Measurements from ENCODE around the gene HOXC9. TPM values are rescaled to one million over a fixed set of nuclear protein-coding genes. Genes with fewer than 3 reads are reported as not detected.

Gene HOXC9
- total RNA-seq, 2 donors from 2014 or later: not detected

GRCh38 chr12:54024581-54025305, 24.8 kb downstream of the HOXC9 start:
- WGBS, 2 donors: 44 to 53% methylated on average over 5 of the region's 5 CpGs
- no peak for DNase-seq
- TF ChIP-seq CTCF (IDR thresholded peaks at IDR 0.05): no peak
- TF ChIP-seq POLR2A (IDR thresholded peaks at IDR 0.05): no peak
- Histone ChIP-seq H3K9me3 (no peaks in the 10 kb centered on the region), H3K36me3 (replicated peaks in 1 of 2; ENCODE audit: insufficient read depth in 1 of 2, low read depth in 2 of 2) (no peaks in the 10 kb centered on the region), H3K4me1 (peaks cover 18% of the 10 kb centered on the region), H3K27ac (no peak overlapping the region), H3K27me3 (peaks cover 0 to 22% of the 10 kb centered on the region in 2 donors), H3K4me3 (no peak overlapping the region)
- intact Hi-C loops (cut with DNase I): no loop called here
- ATAC-seq: no peak

- TF ChIP-seq POLR2A (IDR thresholded peaks at IDR 0.05) (no peak), CTCF (IDR thresholded peaks at IDR 0.05) (no peak)
- Histone ChIP-seq H3K4me1 (peaks cover 15% of the 10 kb centered on the region), H3K27me3 (peaks cover 0 to 30% of the 10 kb centered on the region in 2 donors), H3K9me3 (no peaks in the 10 kb centered on the region), H3K4me3 (no peak overlapping the region), H3K36me3 (replicated peaks in 1 of 2; ENCODE audit: insufficient read depth in 1 of 2, low read depth in 2 of 2) (no peaks in the 10 kb centered on the region), H3K27ac (no peak overlapping the region)
- WGBS, 2 donors: 39 to 42% methylated on average over 7 of the region's 7 CpGs
- intact Hi-C loops (cut with DNase I): no loop called here
- ATAC-seq (no peak), DNase-seq (no peak)
Measured at GRCh38 chr12:54025499-54026405, 25.8 kb downstream of the HOXC9 start.

GRCh38 chr12:54026640-54027441, 26.9 kb downstream of the HOXC9 start:
- Histone ChIP-seq H3K9me3 (no peaks in the 10 kb centered on the region), H3K27ac (no peak overlapping the region), H3K4me3 (no peak overlapping the region), H3K27me3 (peaks cover 0 to 39% of the 10 kb centered on the region in 2 donors), H3K36me3 (replicated peaks in 1 of 2; ENCODE audit: insufficient read depth in 1 of 2, low read depth in 2 of 2) (no peaks in the 10 kb centered on the region), H3K4me1 (peaks cover 21% of the 10 kb centered on the region)
- WGBS, 2 donors: 14 to 18% methylated on average over 21 to 22 of the region's 22 CpGs
- no peak for ATAC-seq
- intact Hi-C loops (cut with DNase I): no loop called here
- no peak for DNase-seq
- TF ChIP-seq CTCF (IDR thresholded peaks at IDR 0.05) (no peak), POLR2A (IDR thresholded peaks at IDR 0.05) (no peak)

- 32 to 58% methylated on average over 3 of the region's 3 CpGs for WGBS, 2 donors
- Histone ChIP-seq H3K27me3 (peaks cover 0 to 44% of the 10 kb centered on the region in 2 donors), H3K4me1 (peaks cover 21% of the 10 kb centered on the region), H3K4me3 (no peak overlapping the region), H3K27ac (no peak overlapping the region), H3K9me3 (no peaks in the 10 kb centered on the region), H3K36me3 (replicated peaks in 1 of 2; ENCODE audit: insufficient read depth in 1 of 2, low read depth in 2 of 2) (no peaks in the 10 kb centered on the region)
- no peak for TF ChIP-seq CTCF (IDR thresholded peaks at IDR 0.05)
- no peak for TF ChIP-seq POLR2A (IDR thresholded peaks at IDR 0.05)
- DNase-seq: no peak
- ATAC-seq: no peak
- intact Hi-C loops (cut with DNase I): no loop called here
Measured at GRCh38 chr12:54027442-54027786, 27.5 kb downstream of the HOXC9 start.
